HG03280 (cell line): ENCODE results near the gene IL7R.
"Not testable (repeated sequence)": the region's sequence is repeated elsewhere in the genome, so short reads cannot be mapped to it uniquely, and the experiment has no call there.

Experiments used
- ATAC-seq: cut with Tn5 transposase; IDR thresholded peaks from one replicate; pipeline ENCODE4 v1.9.1; 2021; ENCODE audit warnings: mild to moderate bottlenecking, moderate library complexity; ENCODE audit not compliant: unreplicated experiment

The IL7R gene

GRCh38 chr5:35870605-35871004, 13.9 kb downstream of the IL7R start:
- ATAC-seq, result no peak

- no peak for ATAC-seq
These were observed 19.8 kb downstream of the IL7R start for GRCh38 chr5:35876454-35876853.

DNA sequence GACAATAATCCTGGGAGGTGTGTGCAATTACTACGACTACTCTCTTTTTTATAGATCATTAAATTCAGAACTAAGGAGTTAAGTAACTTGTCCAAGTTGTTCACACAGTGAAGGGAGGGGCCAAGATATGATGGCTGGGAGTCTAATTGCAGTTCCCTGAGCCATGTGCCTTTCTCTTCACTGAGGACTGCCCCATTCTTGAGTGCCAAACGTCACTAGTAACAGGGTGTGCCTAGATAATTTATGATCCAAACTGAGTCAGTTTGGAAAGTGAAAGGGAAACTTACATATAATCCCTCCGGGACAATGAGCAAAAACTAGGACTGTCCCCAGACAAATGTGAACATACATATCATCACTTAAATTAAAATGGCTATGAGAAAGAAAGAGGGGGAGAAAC, 20.2 kb downstream of the IL7R start:
- ATAC-seq, result no peak

DNA sequence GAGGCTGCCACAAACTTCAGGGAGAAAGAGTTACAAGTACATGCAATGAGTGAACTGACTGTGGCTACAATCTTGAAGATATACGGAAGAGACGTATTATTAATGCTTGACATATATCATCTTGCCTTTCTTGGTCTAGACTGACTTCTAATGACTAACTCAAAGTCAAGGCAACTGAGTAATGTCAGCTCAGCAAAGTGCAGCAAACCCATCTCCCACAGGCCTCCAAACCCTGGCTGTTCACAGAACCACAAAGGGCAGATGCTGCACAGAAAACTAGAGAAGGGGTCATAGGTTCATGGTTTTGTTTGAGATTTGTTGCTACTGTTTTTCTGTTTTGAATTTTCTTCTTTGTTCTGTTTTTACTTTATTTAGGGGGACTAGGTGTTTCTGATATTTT, 21.0 kb downstream of the IL7R start:
- ATAC-seq, result no peak

DNA sequence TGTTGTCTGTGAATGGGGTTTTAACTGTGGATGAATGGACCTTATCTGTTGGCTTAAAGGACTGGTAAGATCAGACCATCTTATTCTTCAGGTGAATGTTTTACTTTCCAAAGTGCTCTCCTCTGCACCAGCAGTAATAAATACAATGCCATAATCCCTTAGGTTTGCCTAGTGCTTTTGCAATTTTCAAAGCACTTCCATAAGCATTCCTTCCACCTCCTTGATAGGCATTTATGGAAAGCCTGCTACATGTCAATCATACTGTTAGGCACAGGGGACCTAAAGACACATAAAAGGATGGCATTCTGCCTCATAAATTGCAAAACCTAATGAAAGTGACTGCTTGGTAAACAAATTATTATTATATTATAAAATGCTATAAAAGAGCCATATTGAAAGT, 21.4 kb downstream of the IL7R start:
- ATAC-seq, result no peak

DNA sequence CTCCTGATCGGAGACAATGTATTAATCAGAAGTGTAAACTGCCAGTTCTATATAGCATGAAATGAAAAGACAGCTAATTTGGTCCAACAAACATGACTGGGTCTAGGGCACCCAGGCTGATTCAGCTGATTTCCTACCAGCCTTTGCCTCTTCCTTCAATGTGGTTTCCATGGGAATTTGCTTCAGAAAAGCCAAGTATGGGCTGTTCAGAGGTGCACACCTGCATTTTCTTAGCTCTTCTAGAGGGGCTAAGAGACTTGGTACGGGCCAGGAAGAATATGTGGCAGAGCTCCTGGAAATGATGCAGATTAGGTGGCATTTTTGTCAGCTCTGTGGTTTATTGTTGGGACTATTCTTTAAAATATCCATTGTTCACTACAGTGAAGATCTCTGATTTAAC, 22.4 kb downstream of the IL7R start:
- no peak for ATAC-seq

GRCh38 chr5:35879649-35880048, 23.0 kb downstream of the IL7R start:
- ATAC-seq, result no peak

DNA sequence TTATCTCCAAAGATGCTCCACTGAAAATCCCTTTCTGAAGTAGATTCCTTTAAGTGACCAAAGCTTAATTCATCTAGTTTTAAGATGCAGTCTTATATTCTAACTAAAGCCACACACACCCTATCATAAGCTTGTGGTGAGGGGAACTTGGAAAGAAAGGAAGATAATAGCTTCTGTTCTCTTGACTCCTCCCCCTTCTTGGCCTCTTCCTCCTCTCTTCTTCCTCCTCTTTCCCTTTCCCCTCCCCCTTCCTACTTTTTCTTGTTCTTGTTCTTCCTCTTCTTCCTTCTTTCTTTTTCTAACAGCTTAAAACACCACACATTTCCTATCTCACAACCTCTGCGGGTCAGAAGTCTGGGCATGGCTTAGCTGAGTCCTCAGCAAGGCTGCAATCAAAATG, 23.5 kb downstream of the IL7R start:
- no peak for ATAC-seq

DNA sequence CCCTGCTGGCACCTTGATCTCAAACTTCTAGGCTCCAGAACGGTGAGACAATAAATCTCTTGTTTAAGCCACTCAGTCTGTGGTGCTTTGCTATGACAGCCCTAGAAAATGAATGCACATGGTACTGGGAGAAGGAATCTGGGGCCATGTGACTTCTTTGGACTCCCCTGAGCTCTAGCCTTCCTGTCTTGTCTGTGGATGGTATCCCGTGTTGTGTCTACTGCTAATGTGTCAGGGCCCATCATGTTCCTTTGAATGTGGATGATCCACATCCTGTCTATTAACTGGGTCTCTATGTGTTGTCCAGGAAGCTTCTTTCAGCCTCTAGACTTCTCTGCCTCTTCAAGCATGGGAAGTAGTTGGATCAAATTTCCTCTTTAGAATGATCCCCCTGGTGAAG, 25.1 kb downstream of the IL7R start:
- ATAC-seq, result no peak

GRCh38 chr5:35884191-35884769, 27.6 kb downstream of the IL7R start:
- no peak for ATAC-seq

DNA sequence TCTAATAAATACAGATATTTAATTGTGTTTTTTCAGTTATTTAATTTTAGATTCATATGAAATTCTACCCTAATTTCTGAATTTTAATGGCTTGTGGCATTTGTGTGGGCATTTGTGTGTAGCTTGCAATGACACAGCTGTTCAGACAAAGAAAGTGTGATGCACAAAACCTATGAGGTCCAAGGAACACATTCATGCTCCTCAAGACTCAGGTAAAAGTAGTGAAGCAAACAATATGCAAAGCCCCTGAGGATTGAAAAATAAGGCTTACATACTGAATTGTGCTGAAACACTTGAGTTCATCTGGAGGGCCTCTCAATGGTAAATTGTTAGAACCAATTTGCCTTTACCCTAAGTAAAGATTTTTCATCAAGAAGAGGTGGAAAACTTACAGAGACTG, 28.1 kb downstream of the IL7R start:
- ATAC-seq, result no peak

DNA sequence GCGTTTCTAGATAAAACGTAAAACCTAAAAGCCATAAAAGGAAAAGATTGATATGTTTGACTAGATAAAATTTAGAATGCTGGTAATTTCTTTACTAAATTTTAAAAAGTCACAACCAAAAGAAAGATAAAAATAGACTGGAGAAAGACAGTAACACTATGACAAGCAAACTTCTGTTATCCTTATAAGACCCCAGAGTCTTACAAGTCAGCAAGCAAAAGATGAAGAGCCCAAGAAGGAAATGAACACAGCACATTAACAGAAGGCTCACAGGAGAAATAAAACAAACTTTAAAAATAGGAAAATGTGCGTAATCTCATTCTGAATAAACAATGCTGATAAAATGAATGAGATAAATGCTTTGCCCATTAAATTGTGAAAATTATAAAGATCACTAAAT, 29.7 kb downstream of the IL7R start:
- ATAC-seq, result no peak

DNA sequence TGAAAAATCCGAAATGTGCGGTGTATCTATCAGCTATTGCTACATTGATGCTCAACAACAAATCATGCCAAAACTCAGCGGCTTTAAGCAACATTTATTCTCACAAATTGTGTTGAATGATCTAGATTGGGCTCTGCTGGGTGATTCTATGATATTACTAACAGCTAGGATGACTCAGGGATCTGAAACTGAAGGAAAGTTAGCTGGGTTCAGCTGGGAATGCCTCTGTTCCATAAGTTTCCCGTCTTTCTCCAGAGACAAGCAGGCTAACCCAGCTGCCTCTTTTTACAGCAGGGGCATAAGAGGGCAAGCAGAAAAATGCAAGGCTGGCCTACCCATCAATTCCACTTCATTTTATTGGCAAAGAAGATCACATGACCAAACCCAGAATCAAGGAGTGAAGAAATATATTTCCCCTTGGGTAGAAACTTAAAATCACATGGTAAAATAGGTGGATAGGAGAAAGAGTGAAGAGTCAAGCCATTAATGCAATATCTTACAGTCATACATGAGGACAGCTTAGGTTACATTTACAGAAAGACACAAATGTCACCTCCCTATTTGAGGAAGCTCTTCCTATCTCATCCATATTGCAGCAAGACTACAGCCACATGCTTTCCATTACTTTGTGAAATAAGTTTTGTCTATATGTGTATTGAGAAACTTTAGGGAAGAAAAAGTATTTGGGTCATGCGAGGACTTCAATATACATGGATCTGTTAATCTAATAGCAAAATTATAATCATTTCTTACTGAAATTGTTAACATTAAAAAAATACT, 30.8 kb downstream of the IL7R start:
- ATAC-seq, result no peak

- no peak for ATAC-seq
These were observed 33.6 kb downstream of the IL7R start for GRCh38 chr5:35890021-35891020.

DNA sequence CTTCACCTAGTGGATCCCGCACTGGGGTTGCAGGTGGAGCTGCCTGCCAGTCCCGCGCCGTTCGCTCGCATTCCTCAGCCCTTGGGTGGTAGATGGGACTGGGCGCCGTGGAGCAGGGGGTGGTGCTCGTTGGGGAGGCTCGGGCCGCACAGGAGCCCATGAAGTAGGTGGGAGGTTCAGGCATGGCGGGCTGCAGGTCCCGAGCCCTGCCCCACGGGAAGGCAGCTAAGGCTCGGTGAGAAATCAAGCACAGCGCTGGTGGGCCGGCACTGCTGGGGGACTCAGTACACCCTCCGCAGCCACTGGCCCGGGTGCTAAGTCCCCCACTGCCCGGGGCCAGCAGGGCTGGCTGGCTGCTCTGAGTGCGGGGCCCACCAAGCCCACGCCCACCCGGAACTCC, 36.1 kb downstream of the IL7R start:
- ATAC-seq, result not testable (repeated sequence)

DNA sequence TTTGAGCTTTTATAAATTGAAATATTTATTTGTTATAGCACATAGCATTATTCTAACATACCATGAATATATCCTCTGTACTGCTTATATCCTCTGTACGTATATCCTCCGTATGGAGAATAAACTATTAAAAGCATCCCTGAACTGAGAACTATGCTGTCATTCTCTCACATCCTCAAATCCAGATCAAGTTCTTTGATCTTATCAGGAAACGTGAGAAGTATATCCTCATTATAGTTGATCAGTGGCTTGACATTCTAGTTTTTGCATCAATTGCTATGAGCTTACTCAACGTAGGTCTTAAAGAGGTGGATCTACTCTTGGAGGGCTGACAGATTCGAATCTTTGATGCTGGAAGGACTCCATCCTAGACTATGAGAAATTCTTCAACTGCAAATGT, 37.4 kb downstream of the IL7R start:
- ATAC-seq, result no peak

- no peak for ATAC-seq
These were observed 42.4 kb downstream of the IL7R start for GRCh38 chr5:35898952-35899660.

DNA sequence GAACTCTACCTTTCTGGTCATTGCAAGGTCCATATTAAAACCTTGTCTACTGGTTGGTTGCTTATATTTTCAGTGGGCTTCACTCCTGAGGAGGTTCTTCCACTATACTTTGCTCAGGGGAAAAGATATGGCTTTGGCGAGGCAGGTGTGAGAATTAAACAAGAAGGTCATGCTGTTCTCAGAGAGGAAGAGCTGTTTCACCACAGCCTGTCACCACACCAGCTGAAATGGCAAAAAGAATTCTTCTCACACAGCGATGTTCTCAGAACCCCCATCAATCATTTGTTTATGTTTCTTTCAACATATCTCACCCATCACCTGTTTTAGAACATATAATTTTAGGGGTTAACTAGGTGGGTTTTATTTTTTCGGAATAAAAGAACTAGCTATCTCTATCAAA, 43.1 kb downstream of the IL7R start:
- ATAC-seq, result no peak

GRCh38 chr5:35900972-35901695, 44.4 kb downstream of the IL7R start:
- ATAC-seq, result no peak

DNA sequence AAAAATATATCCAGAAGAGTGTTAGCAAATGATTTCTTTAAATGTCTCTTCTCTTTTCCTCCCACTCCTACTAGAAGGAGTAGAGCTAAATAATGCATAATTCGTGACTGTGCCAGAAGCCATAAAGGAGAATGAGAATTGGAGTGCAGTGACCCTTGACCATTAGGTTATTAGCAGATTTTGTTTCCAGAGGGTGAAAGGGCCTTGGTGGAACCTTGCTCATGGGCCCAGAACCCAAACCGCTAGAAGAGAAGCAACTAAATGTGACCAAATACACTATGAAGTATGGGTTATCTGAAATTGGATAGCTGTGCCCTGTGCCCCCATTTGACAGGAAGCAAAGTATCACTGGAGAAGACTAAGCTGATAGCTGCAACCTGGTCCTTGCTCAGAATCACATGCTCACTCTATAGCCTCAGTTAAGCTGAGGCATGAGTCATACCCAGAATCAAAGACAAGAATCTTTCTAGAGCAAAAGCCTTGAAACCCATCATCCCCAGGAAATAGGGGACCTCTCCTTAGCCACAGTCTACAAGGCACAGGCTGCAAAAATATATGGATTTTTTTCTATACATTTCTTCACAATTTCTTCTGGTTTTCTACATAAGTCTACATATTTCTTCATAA, 45.5 kb downstream of the IL7R start:
- peak; percentile 51 for ATAC-seq
